ENCODE results near the gene SLC16A11. TPM values are rescaled to one million over a fixed set of nuclear protein-coding genes. Genes with fewer than 3 reads are reported as not detected.
A peak's percentile ranks its signal among the peaks of the same experiment; 100 is the strongest.

The SLC16A11 gene
- total and polyA plus RNA-seq, 9 of the 15 experiments (the other 6 are each of a cell fraction or from before 2014, with no cell fraction given), result not detected

DNA sequence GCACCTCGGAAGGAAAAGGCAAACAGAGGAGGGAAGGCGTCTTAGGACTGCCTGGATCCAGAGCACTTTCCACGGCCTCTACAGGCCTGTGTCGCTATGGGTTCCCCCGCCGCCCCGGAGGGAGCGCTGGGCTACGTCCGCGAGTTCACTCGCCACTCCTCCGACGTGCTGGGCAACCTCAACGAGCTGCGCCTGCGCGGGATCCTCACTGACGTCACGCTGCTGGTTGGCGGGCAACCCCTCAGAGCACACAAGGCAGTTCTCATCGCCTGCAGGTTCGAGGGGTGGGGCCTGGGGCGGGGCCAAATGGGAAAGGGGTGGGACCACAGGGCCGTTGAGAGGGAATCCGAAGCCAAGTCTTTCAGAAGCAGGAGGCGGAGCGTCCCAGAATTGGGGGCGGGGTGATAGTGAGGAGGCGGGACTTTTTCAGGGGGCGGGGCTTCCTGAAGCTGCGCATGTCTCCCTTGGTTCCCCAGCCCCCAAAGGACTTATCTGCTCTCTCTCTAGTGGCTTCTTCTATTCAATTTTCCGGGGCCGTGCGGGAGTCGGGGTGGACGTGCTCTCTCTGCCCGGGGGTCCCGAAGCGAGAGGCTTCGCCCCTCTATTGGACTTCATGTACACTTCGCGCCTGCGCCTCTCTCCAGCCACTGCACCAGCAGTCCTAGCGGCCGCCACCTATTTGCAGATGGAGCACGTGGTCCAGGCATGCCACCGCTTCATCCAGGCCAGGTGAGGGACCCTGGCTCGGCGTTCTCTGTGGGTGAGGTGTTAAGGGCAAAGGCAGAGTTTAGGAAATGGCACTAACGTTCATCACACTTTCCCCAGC lies 20.1 kb downstream of the SLC16A11 start (continued):
- TF ChIP-seq NR2C2 (CRISPR knock-in tag; IDR thresholded peaks at IDR 0.05) (no peak), NR2C2 (tag; IDR thresholded peaks at IDR 0.05) (no peak), C11orf30 (IDR thresholded peaks at IDR 0.05; ENCODE audit: low read depth) (no peak), LEF1 (IDR thresholded peaks at IDR 0.05) (no peak), TRIM24 (IDR thresholded peaks at IDR 0.05) (no peak), SP2 (IDR thresholded peaks at IDR 0.05; ENCODE audit: extremely low read depth, low read depth, low read length, poor library complexity, severe bottlenecking) (no peak), RAD51 (IDR thresholded peaks at IDR 0.05; ENCODE audit: borderline replicate concordance, low read depth) (no peak), SMAD4 (CRISPR knock-in tag; conservative IDR thresholded peaks at IDR 0.05) (no peak; the same call in 1 of the 2 replicates), CHD4 (IDR thresholded peaks at IDR 0.05; ENCODE audit: insufficient read depth, insufficient replicate concordance, low read depth, low read length, poor library complexity, severe bottlenecking) (no peak), EZH2 (IDR thresholded peaks at IDR 0.05; ENCODE audit: borderline replicate concordance, low read depth, low read length) (no peak), TAF9B (IDR thresholded peaks at IDR 0.05; ENCODE audit: partially characterized antibody) (no peak), CREM (IDR thresholded peaks at IDR 0.05; ENCODE audit: low read depth) (peak; percentile 89), ARNT (IDR thresholded peaks at IDR 0.05) (no peak), MIER1 (IDR thresholded peaks at IDR 0.05; ENCODE audit: low read depth) (no peak), ZNF830 (CRISPR knock-in tag; IDR thresholded peaks at IDR 0.05) (no peak)
- TF ChIP-seq, protein P1, sequence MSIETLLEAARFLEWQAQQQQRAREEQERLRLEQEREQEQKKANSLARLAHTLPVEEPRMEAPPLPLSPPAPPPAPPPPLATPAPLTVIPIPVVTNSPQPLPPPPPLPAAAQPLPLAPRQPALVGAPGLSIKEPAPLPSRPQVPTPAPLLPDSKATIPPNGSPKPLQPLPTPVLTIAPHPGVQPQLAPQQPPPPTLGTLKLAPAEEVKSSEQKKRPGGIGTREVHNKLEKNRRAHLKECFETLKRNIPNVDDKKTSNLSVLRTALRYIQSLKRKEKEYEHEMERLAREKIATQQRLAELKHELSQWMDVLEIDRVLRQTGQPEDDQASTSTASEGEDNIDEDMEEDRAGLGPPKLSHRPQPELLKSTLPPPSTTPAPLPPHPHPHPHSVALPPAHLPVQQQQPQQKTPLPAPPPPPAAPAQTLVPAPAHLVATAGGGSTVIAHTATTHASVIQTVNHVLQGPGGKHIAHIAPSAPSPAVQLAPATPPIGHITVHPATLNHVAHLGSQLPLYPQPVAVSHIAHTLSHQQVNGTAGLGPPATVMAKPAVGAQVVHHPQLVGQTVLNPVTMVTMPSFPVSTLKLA (conservative IDR thresholded peaks at IDR 0.05), result peak; percentile 51 to 74; a peak in 3 of 4 replicates
- TF ChIP-seq, protein P2, sequence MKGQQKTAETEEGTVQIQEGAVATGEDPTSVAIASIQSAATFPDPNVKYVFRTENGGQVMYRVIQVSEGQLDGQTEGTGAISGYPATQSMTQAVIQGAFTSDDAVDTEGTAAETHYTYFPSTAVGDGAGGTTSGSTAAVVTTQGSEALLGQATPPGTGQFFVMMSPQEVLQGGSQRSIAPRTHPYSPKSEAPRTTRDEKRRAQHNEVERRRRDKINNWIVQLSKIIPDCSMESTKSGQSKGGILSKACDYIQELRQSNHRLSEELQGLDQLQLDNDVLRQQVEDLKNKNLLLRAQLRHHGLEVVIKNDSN (CRISPR knock-in tag; IDR thresholded peaks at IDR 0.05), result peak; percentile 77
- TF ChIP-seq, protein P3, sequence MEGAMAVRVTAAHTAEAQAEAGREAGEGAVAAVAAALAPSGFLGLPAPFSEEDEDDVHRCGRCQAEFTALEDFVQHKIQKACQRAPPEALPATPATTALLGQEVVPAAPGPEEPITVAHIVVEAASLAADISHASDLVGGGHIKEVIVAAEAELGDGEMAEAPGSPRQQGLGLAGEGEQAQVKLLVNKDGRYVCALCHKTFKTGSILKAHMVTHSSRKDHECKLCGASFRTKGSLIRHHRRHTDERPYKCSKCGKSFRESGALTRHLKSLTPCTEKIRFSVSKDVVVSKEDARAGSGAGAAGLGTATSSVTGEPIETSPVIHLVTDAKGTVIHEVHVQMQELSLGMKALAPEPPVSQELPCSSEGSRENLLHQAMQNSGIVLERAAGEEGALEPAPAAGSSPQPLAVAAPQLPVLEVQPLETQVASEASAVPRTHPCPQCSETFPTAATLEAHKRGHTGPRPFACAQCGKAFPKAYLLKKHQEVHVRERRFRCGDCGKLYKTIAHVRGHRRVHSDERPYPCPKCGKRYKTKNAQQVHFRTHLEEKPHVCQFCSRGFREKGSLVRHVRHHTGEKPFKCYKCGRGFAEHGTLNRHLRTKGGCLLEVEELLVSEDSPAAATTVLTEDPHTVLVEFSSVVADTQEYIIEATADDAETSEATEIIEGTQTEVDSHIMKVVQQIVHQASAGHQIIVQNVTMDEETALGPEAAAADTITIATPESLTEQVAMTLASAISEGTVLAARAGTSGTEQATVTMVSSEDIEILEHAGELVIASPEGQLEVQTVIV (CRISPR knock-in tag; IDR thresholded peaks at IDR 0.05; ENCODE audit: borderline replicate concordance), result no peak
- TF ChIP-seq, protein P4, sequence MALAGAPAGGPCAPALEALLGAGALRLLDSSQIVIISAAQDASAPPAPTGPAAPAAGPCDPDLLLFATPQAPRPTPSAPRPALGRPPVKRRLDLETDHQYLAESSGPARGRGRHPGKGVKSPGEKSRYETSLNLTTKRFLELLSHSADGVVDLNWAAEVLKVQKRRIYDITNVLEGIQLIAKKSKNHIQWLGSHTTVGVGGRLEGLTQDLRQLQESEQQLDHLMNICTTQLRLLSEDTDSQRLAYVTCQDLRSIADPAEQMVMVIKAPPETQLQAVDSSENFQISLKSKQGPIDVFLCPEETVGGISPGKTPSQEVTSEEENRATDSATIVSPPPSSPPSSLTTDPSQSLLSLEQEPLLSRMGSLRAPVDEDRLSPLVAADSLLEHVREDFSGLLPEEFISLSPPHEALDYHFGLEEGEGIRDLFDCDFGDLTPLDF (CRISPR knock-in tag; IDR thresholded peaks at IDR 0.05), result no peak
- TF ChIP-seq, protein P5, sequence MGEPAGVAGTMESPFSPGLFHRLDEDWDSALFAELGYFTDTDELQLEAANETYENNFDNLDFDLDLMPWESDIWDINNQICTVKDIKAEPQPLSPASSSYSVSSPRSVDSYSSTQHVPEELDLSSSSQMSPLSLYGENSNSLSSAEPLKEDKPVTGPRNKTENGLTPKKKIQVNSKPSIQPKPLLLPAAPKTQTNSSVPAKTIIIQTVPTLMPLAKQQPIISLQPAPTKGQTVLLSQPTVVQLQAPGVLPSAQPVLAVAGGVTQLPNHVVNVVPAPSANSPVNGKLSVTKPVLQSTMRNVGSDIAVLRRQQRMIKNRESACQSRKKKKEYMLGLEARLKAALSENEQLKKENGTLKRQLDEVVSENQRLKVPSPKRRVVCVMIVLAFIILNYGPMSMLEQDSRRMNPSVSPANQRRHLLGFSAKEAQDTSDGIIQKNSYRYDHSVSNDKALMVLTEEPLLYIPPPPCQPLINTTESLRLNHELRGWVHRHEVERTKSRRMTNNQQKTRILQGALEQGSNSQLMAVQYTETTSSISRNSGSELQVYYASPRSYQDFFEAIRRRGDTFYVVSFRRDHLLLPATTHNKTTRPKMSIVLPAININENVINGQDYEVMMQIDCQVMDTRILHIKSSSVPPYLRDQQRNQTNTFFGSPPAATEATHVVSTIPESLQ (CRISPR knock-in tag; IDR thresholded peaks at IDR 0.05), result peak; percentile 38; the same call in 1 of the 2 replicates
